Transverse colon (tissue), 3 donors: ENCODE data around the gene DPYD.

ENCODE experiments used
- CTCF ChIP-seq, 5 experiments: fragments of 200-600 bp in 3 of 5; fragments of 450-650 bp in 2 of 5; sonication (generic) in 3 of 5; IDR thresholded peaks; 1 replicate in 2 of 5; 2 replicates in 3 of 5; pipeline ENCODE4 v1.5.1; 2016 to 2017; ENCODE audit warnings: antibody characterized with exemption in 5 of 5, inconsistent platforms in 3 of 5, mild to moderate bottlenecking in 2 of 5, moderate library complexity in 1 of 5
- EP300 ChIP-seq: sonication (generic); formaldehyde crosslinking; IDR thresholded peaks from one replicate; pipeline ENCODE4 v1.6.1; 2017; ENCODE audit warnings: antibody characterized with exemption, low read depth
- POLR2A ChIP-seq: fragments of 450-650 bp; IDR thresholded peaks from one replicate; pipeline ENCODE4 v1.6.1; 2016; ENCODE audit warnings: antibody characterized with exemption, mild to moderate bottlenecking, moderate library complexity

GRCh38 chr1:97833881-97834280 is 87.0 kb downstream of the DPYD start:
- TF ChIP-seq POLR2A (no peak), CTCF (IDR thresholded peaks at IDR 0.05) (no peak), EP300 (no peak)
